SK-N-SH (cell line): ENCODE data around the gene VPS11. TPM values are rescaled to one million over a fixed set of nuclear protein-coding genes. Genes with fewer than 3 reads are reported as not detected.

Experiments
- CTCF ChIA-PET: fragments of 300-600, 350-600 bp; formaldehyde crosslinking; extraction: SDS; loops from one replicate; lab custom pipeline; 2021; lab: Yijun Ruan, JAX
- POLR2A ChIA-PET: fragments of 350-600 bp; sonication (Branson Sonifier 250); formaldehyde crosslinking; extraction: SDS; loops from one replicate; lab custom pipeline; 2020; ENCODE audit warnings: antibody characterized with exemption, inconsistent platforms; lab: Yijun Ruan, JAX
- DNase-seq: peaks from one replicate; pipeline ENCODE4 v3.0.0; 2012
- H2AFZ ChIP-seq: fragments of 200-600 bp; sonication (generic); 2 replicates; pipeline ENCODE4 v1.8.1; 2016; ENCODE audit warnings: antibody characterized with exemption, mild to moderate bottlenecking, low read depth
- H3F3A ChIP-seq: fragments of 200-600 bp; sonication (generic); replicated peaks from 2 replicates; pipeline ENCODE3; 2016; ENCODE audit warnings: antibody characterized with exemption, mild to moderate bottlenecking; ENCODE audit not compliant: insufficient read depth
- H3K27ac ChIP-seq, 2 experiments: fragments of 200-500 bp in 1 of 2; fragments of 200-600 bp in 1 of 2; sonication (Bioruptor generic) in 1 of 2; sonication (generic), shearing (Covaris generic) in 1 of 2; 2 replicates each; pipeline versions ENCODE4 v1.5.1 to v1.6.1; 2014 to 2016; ENCODE audit warnings: low read depth in 2 of 2, inconsistent platforms in 1 of 2, low read length in 1 of 2, mild to moderate bottlenecking in 1 of 2, mixed read lengths in 1 of 2
- H3K27me3 ChIP-seq: fragments of 200-600 bp; sonication (generic), shearing (Covaris generic); 2 replicates; pipeline ENCODE4 v1.6.1; 2016; ENCODE audit warnings: mixed run types; ENCODE audit not compliant: insufficient read depth
- H3K36me3 ChIP-seq, 2 experiments: fragments of 200-500 bp in 1 of 2; fragments of 200-600 bp in 1 of 2; sonication (Bioruptor generic) in 1 of 2; sonication (generic) in 1 of 2; replicated peaks in 1 of 2; 2 replicates each; pipeline versions ENCODE3 to v1.5.1; 2014 to 2016; ENCODE audit warnings: low read length in 1 of 2, mild to moderate bottlenecking in 1 of 2; ENCODE audit not compliant: insufficient read depth in 2 of 2, control insufficient read depth in 1 of 2
- H3K4me1 ChIP-seq, 2 experiments: fragments of 200-500 bp in 1 of 2; fragments of 200-600 bp in 1 of 2; sonication (Bioruptor generic) in 1 of 2; sonication (generic), shearing (Covaris generic) in 1 of 2; 2 replicates each; pipeline versions ENCODE4 v1.5.1 to v1.6.1; 2014 to 2016; ENCODE audit warnings: low read depth in 1 of 2, low read length in 1 of 2, mixed run types in 1 of 2; ENCODE audit not compliant: insufficient read depth in 2 of 2, control insufficient read depth in 1 of 2
- H3K4me2 ChIP-seq: fragments of 200-600 bp; sonication (generic), shearing (Covaris generic); 2 replicates; pipeline ENCODE4 v1.6.1; 2017; ENCODE audit warnings: mixed run types
- H3K4me3 ChIP-seq, 2 experiments: fragments of 200-500 bp in 1 of 2; fragments of 200-600 bp in 1 of 2; sonication (Bioruptor generic) in 1 of 2; sonication (generic), shearing (Covaris generic) in 1 of 2; 2 replicates each; pipeline versions ENCODE4 v1.5.1 to v1.8.1; 2014 to 2016; ENCODE audit warnings: low read depth in 2 of 2, inconsistent platforms in 1 of 2, low read length in 1 of 2, mild to moderate bottlenecking in 1 of 2, mixed read lengths in 1 of 2, moderate library complexity in 1 of 2
- H3K79me2 ChIP-seq: fragments of 200-600 bp; sonication (generic); 2 replicates; pipeline ENCODE4 v1.8.1; 2017; ENCODE audit warnings: mild to moderate bottlenecking; ENCODE audit not compliant: insufficient read depth
- H3K9ac ChIP-seq: fragments of 200-600 bp; sonication (generic); 2 replicates; pipeline ENCODE4 v1.6.1; 2017; ENCODE audit warnings: mixed run types
- H3K9me2 ChIP-seq: fragments of 200-600 bp; sonication (generic); 2 replicates; pipeline ENCODE4 v1.6.1; 2017; ENCODE audit warnings: mixed run types
- H3K9me3 ChIP-seq: fragments of 200-600 bp; sonication (generic); 2 replicates; pipeline ENCODE4 v1.6.1; 2017; ENCODE audit warnings: mixed run types, mild to moderate bottlenecking, moderate library complexity
- H4K20me1 ChIP-seq: fragments of 200-600 bp; sonication (generic); 2 replicates; pipeline ENCODE4 v1.6.1; 2017; ENCODE audit warnings: mild to moderate bottlenecking, mixed run types; ENCODE audit not compliant: insufficient read depth
- CHD2 ChIP-seq: fragments of 150-350 bp; IDR thresholded peaks from 2 replicates; pipeline ENCODE4 v1.6.1; 2018; ENCODE audit warnings: low read length; ENCODE audit not compliant: partially characterized antibody
- CTCF ChIP-seq: fragments of 200-600 bp; sonication (generic); IDR thresholded peaks from 2 replicates; pipeline ENCODE4 v1.6.1; 2017; ENCODE audit warnings: antibody characterized with exemption, mild to moderate bottlenecking, moderate library complexity
- FOSL2 ChIP-seq: IDR thresholded peaks from 2 replicates; pipeline ENCODE4 v1.4.0; 2012; ENCODE audit warnings: low read depth, mild to moderate bottlenecking, moderate library complexity, borderline replicate concordance
- FOXM1 ChIP-seq: IDR thresholded peaks from 2 replicates; pipeline ENCODE4 v1.4.0; 2012; ENCODE audit warnings: low read depth, mild to moderate bottlenecking
- GABPA ChIP-seq: IDR thresholded peaks from 2 replicates; pipeline ENCODE4 v1.4.0; 2012; ENCODE audit warnings: low read depth, mild to moderate bottlenecking
- GATA2 ChIP-seq: sonication (generic); formaldehyde crosslinking; IDR thresholded peaks from 2 replicates; pipeline ENCODE4 v1.5.0; 2020; ENCODE audit warnings: mild to moderate bottlenecking, missing genetic modification reagents
- MEF2A ChIP-seq: IDR thresholded peaks from 2 replicates; pipeline ENCODE4 v1.4.0; 2012; ENCODE audit warnings: low read depth, borderline replicate concordance
- MXI1 ChIP-seq: IDR thresholded peaks from 2 replicates; pipeline ENCODE4 v1.6.1; 2012; ENCODE audit warnings: mild to moderate bottlenecking, low read depth, low read length, improper control_type of control experiment
- NRF1 ChIP-seq: IDR thresholded peaks from 2 replicates; pipeline ENCODE4 v1.6.1; 2012; ENCODE audit warnings: low read depth, mild to moderate bottlenecking, low read length
- RCOR1 ChIP-seq: fragments of 150-350 bp; IDR thresholded peaks from 2 replicates; pipeline ENCODE4 v1.6.1; 2017; ENCODE audit warnings: antibody characterized with exemption, low read length
- RFX5 ChIP-seq: IDR thresholded peaks from 2 replicates; pipeline ENCODE4 v1.6.1; 2012; ENCODE audit warnings: mild to moderate bottlenecking, improper control_type of control experiment, low read length
- RXRA ChIP-seq: IDR thresholded peaks from 2 replicates; pipeline ENCODE4 v1.4.0; 2012; ENCODE audit warnings: low read depth, mild to moderate bottlenecking, borderline replicate concordance
- SIN3A ChIP-seq: IDR thresholded peaks from 2 replicates; pipeline ENCODE4 v1.6.1; 2012; ENCODE audit warnings: low read depth, mild to moderate bottlenecking, low read length, moderate library complexity, borderline replicate concordance
- SMC3 ChIP-seq: IDR thresholded peaks from 2 replicates; pipeline ENCODE4 v1.6.1; 2012; ENCODE audit warnings: low read depth, low read length, improper control_type of control experiment
- TAF1 ChIP-seq: IDR thresholded peaks from 2 replicates; pipeline ENCODE4 v1.6.1; 2012; ENCODE audit warnings: low read depth, mild to moderate bottlenecking, low read length, moderate library complexity, borderline replicate concordance
- YY1 ChIP-seq: IDR thresholded peaks from 2 replicates; pipeline ENCODE4 v1.4.0; 2012; ENCODE audit warnings: low read depth, mild to moderate bottlenecking
- ZBTB33 ChIP-seq: IDR thresholded peaks from 2 replicates; pipeline ENCODE4 v1.4.0; 2012; ENCODE audit warnings: low read depth, borderline replicate concordance
- WGBS: methylation state at CpG from one replicate; pipeline ENCODE4 v1.1.6; 2017; ENCODE audit warnings: low lambda C conversion rate; 5-methylcytosine and 5-hydroxymethylcytosine counted together
- polyA plus RNA-seq, 3 experiments: library from polyadenylated mRNA; depleted of rRNA; stranded (reverse); fragments of >200 nt; gene quantifications; 2 replicates each; pipeline ENCODE4 v1.2.3, GENCODE V29; 2012

The VPS11 gene
- polyA plus RNA-seq, 1 of the 3 experiments (the other 2 are of a cell fraction) = 14.8 TPM

GRCh38 chr11:119099711-119100110 is 32.1 kb downstream of the VPS11 start:
- Histone ChIP-seq H3K9me2 (no peaks in the 10 kb centered on the region), H3K27ac (no peak overlapping the region), H3K27me3 (no peaks in the 10 kb centered on the region), H3F3A (peaks cover 44% of the 10 kb centered on the region), H3K4me3 (peak overlapping the region in 1 of 2 experiments; percentile 80; a peak in 1 of 4 replicates), H2AFZ (no peak overlapping the region), H3K36me3 (peaks cover 16 to 26% of the 10 kb centered on the region in 2 experiments), H4K20me1 (no peaks in the 10 kb centered on the region), H3K79me2 (peaks cover 42% of the 10 kb centered on the region), H3K4me2 (peak overlapping the region; percentile 98; the same call in 1 of the 2 replicates), H3K4me1 (peaks cover 13 to 18% of the 10 kb centered on the region in 2 experiments; a peak in 3 of 4 replicates), H3K9ac (no peak overlapping the region), H3K9me3 (no peaks in the 10 kb centered on the region)
- CTCF ChIA-PET = interaction anchor here (0.6 to 1.8 kb wide), 9 partner anchors 14 to 216 kb away, joined by 3 to 8 read pairs (median 3); partner anchors contain the start of genes HYOU1 and VPS11
- TF ChIP-seq NRF1 = no peak
- no peak for TF ChIP-seq RXRA
- no peak for TF ChIP-seq CTCF
- no peak for TF ChIP-seq YY1
- TF ChIP-seq FOXM1 = no peak
- TF ChIP-seq SMC3 = no peak
- TF ChIP-seq GATA2 (CRISPR knock-in tag) = no peak
- no peak for TF ChIP-seq SIN3A
- no peak for TF ChIP-seq CHD2
- TF ChIP-seq GABPA = no peak
- TF ChIP-seq RFX5 = no peak
- no peak for TF ChIP-seq MEF2A
- no peak for TF ChIP-seq MXI1
- no peak for TF ChIP-seq TAF1
- no peak for TF ChIP-seq FOSL2
- no peak for TF ChIP-seq RCOR1
- TF ChIP-seq ZBTB33 = no peak
- POLR2A ChIA-PET = interaction anchor here (1.1 kb wide), 1 partner anchor 9 kb away, joined by 3 read pairs; no protein-coding TSS in a partner anchor
- no peak for DNase-seq
- WGBS = 93% methylated on average over 6 of the region's 6 CpGs
